H1 (cell line): ENCODE measurements around the gene DIAPH1. TPM values are rescaled to one million over a fixed set of nuclear protein-coding genes. Genes with fewer than 3 reads are reported as not detected.

ENCODE experiments used
- CTCF ChIA-PET: fragments of 300-600 bp; sonication (Branson Sonifier 250); formaldehyde crosslinking; loops from one replicate; lab custom pipeline; 2021; ENCODE audit not compliant: partially characterized antibody; lab: Charles Lee
- POLR2A ChIA-PET: fragments of 300-600 bp; sonication (Branson Sonifier 250); formaldehyde crosslinking; loops from one replicate; lab custom pipeline; 2021; ENCODE audit warnings: inconsistent platforms; ENCODE audit not compliant: partially characterized antibody; lab: Charles Lee
- DNase-seq, 2 experiments: peaks; one replicate each; pipeline versions ENCODE4 v3.0.0 to v3.0.0-alpha.2; 2010 to 2022; ENCODE audit warnings: low spot score in 2 of 2, low read depth in 1 of 2, mixed read lengths in 1 of 2
- FAIRE-seq: peaks from 2 replicates; lab custom pipeline; 2011; peaks lifted over from hg19 to GRCh38; lab: Jason Lieb, UNC
- H2AFZ ChIP-seq: 2 replicates; pipeline ENCODE4 v1.8.1; 2012; ENCODE audit warnings: low read length, inconsistent platforms
- H2AK5ac ChIP-seq: 2 replicates; pipeline ENCODE4 v1.6.1; 2013; ENCODE audit warnings: low read depth, low read length
- H2BK120ac ChIP-seq: replicated peaks from 2 replicates; pipeline ENCODE3; 2013; ENCODE audit warnings: low read depth, low read length, inconsistent platforms
- H2BK12ac ChIP-seq: 2 replicates; pipeline ENCODE4 v1.6.1; 2013; ENCODE audit warnings: low read depth, low read length
- H2BK15ac ChIP-seq: 2 replicates; pipeline ENCODE4 v1.6.1; 2013; ENCODE audit warnings: low read length
- H2BK20ac ChIP-seq: 2 replicates; pipeline ENCODE4 v1.6.1; 2013; ENCODE audit warnings: low read length
- H2BK5ac ChIP-seq: 2 replicates; pipeline ENCODE4 v1.6.1; 2013; ENCODE audit warnings: low read depth, low read length
- H3K14ac ChIP-seq: 2 replicates; pipeline ENCODE4 v1.6.1; 2013; ENCODE audit warnings: inconsistent platforms; ENCODE audit not compliant: insufficient read length
- H3K18ac ChIP-seq: 2 replicates; pipeline ENCODE4 v1.6.1; 2013; ENCODE audit warnings: low read length; ENCODE audit errors: extremely low read depth
- H3K23ac ChIP-seq: 2 replicates; pipeline ENCODE4 v1.6.1; 2013; ENCODE audit warnings: inconsistent platforms; ENCODE audit not compliant: insufficient read length
- H3K23me2 ChIP-seq: 2 replicates; pipeline ENCODE4 v1.6.1; 2013; ENCODE audit warnings: low read depth, low read length
- H3K27ac ChIP-seq: 2 replicates; pipeline ENCODE4 v1.6.1; 2011; ENCODE audit warnings: low read depth, low read length, inconsistent platforms
- H3K27me3 ChIP-seq, 4 experiments: replicated peaks in 1 of 4; 1 replicate in 1 of 4; 2 replicates in 3 of 4; pipeline versions ENCODE4 v1.6.1 to v1.8.1; 2011 to 2013; ENCODE audit warnings: low read length in 3 of 4, mild to moderate bottlenecking in 3 of 4, inconsistent platforms in 2 of 4, mixed read lengths in 2 of 4, moderate library complexity in 1 of 4; ENCODE audit not compliant: control insufficient read depth in 3 of 4, insufficient read depth in 3 of 4; ENCODE audit errors: extremely low read depth in 1 of 4
- H3K36me3 ChIP-seq, 4 experiments: 2 replicates each; pipeline versions ENCODE4 v1.6.1 to v1.8.1; 2011 to 2013; ENCODE audit warnings: mild to moderate bottlenecking in 4 of 4, low read length in 3 of 4, moderate library complexity in 2 of 4, control low read depth in 1 of 4, inconsistent platforms in 1 of 4; ENCODE audit not compliant: insufficient read depth in 4 of 4, control insufficient read depth in 2 of 4
- H3K4ac ChIP-seq: replicated peaks from 2 replicates; pipeline ENCODE3; 2013; ENCODE audit warnings: low read length, low read depth, mixed read lengths, inconsistent platforms; ENCODE audit not compliant: insufficient read length
- H3K4me1 ChIP-seq, 4 experiments: replicated peaks in 1 of 4; 1 replicate in 1 of 4; 2 replicates in 3 of 4; pipeline versions ENCODE4 v1.6.1 to v1.8.1; 2011 to 2013; ENCODE audit warnings: low read length in 3 of 4, inconsistent platforms in 2 of 4, mixed read lengths in 1 of 4; ENCODE audit not compliant: insufficient read depth in 4 of 4, control insufficient read depth in 3 of 4
- H3K4me2 ChIP-seq, 2 experiments: 2 replicates each; pipeline versions ENCODE4 v1.6.1 to v1.8.1; 2011 to 2013; ENCODE audit warnings: low read depth in 2 of 2, low read length in 2 of 2, control low read depth in 1 of 2, inconsistent platforms in 1 of 2, mild to moderate bottlenecking in 1 of 2; ENCODE audit not compliant: insufficient read depth in 1 of 2
- H3K4me3 ChIP-seq, 4 experiments: fragments of 200-600, 300-600 bp in 1 of 4; sonication (generic), shearing (Covaris generic), sonication (Bioruptor Twin) in 1 of 4; 2 replicates each; pipeline versions ENCODE4 v1.5.1 to v1.8.1; 2011 to 2016; ENCODE audit warnings: low read length in 4 of 4, low read depth in 3 of 4, control low read depth in 2 of 4, inconsistent platforms in 2 of 4, mild to moderate bottlenecking in 2 of 4, mixed read lengths in 1 of 4, moderate library complexity in 1 of 4; ENCODE audit not compliant: insufficient read depth in 2 of 4; ENCODE audit errors: extremely low read depth in 1 of 4
- H3K56ac ChIP-seq: replicated peaks from 2 replicates; pipeline ENCODE3; 2013; ENCODE audit warnings: low read depth, mild to moderate bottlenecking, mixed read lengths, low read length, inconsistent platforms; ENCODE audit not compliant: insufficient read length
- H3K79me1 ChIP-seq: 2 replicates; pipeline ENCODE4 v1.6.1; 2013; ENCODE audit warnings: low read depth, low read length, control low read depth
- H3K79me2 ChIP-seq, 2 experiments: 2 replicates each; pipeline versions ENCODE4 v1.6.1 to v1.8.1; 2012 to 2013; ENCODE audit warnings: low read length in 2 of 2, mild to moderate bottlenecking in 2 of 2, inconsistent platforms in 1 of 2; ENCODE audit not compliant: insufficient read depth in 2 of 2, control insufficient read depth in 1 of 2
- H3K9ac ChIP-seq, 4 experiments: replicated peaks in 1 of 4; 1 replicate in 1 of 4; 2 replicates in 3 of 4; pipeline versions ENCODE4 v1.6.1 to v1.8.1; 2011 to 2013; ENCODE audit warnings: low read depth in 3 of 4, low read length in 3 of 4, control low read depth in 2 of 4, mild to moderate bottlenecking in 2 of 4, moderate library complexity in 2 of 4, inconsistent platforms in 1 of 4; ENCODE audit errors: extremely low read depth in 1 of 4
- H3K9me3 ChIP-seq, 2 experiments: 2 replicates each; pipeline versions ENCODE4 v1.6.1 to v1.8.1; 2012 to 2013; ENCODE audit warnings: mild to moderate bottlenecking in 2 of 2, moderate library complexity in 2 of 2, control low read depth in 1 of 2, inconsistent platforms in 1 of 2, low read depth in 1 of 2, low read length in 1 of 2, mixed read lengths in 1 of 2; ENCODE audit not compliant: insufficient read depth in 2 of 2
- H4K20me1 ChIP-seq, 2 experiments: replicated peaks in 1 of 2; 2 replicates each; pipeline versions ENCODE3 to v1.8.1; 2011 to 2013; ENCODE audit warnings: inconsistent platforms in 2 of 2, low read length in 2 of 2, mild to moderate bottlenecking in 1 of 2; ENCODE audit not compliant: insufficient read depth in 2 of 2, control insufficient read depth in 1 of 2
- H4K5ac ChIP-seq: 2 replicates; pipeline ENCODE4 v1.6.1; 2013; ENCODE audit warnings: low read length, low read depth, mixed read lengths, inconsistent platforms; ENCODE audit not compliant: insufficient read length
- H4K8ac ChIP-seq: 2 replicates; pipeline ENCODE4 v1.8.0; 2013; ENCODE audit warnings: mild to moderate bottlenecking, moderate library complexity, low read length, inconsistent platforms; ENCODE audit not compliant: insufficient read depth; ENCODE audit errors: extremely low read depth
- H4K91ac ChIP-seq: replicated peaks from 2 replicates; pipeline ENCODE3; 2013; ENCODE audit warnings: low read length, mixed read lengths, inconsistent platforms; ENCODE audit not compliant: insufficient read length
- EZH2 ChIP-seq: fragments of 200-600 bp; sonication (generic); IDR thresholded peaks from 2 replicates; pipeline ENCODE4 v1.7.1; 2012; ENCODE audit warnings: low read depth, mild to moderate bottlenecking, moderate library complexity, low read length, inconsistent platforms; ENCODE audit not compliant: severe bottlenecking
- HDAC6 ChIP-seq: IDR thresholded peaks from one replicate; pipeline ENCODE4 v1.7.1; 2012; ENCODE audit warnings: low read depth, mild to moderate bottlenecking, inconsistent platforms, low read length, moderate library complexity
- RBBP5 ChIP-seq: IDR thresholded peaks from 2 replicates; pipeline ENCODE4 v1.7.1; 2012; ENCODE audit warnings: low read depth, mild to moderate bottlenecking, inconsistent platforms, low read length, moderate library complexity, borderline replicate concordance
- RXRA ChIP-seq: IDR thresholded peaks from 2 replicates; pipeline ENCODE4 v1.6.1; 2011; ENCODE audit warnings: low read depth, mild to moderate bottlenecking, low read length, moderate library complexity; ENCODE audit not compliant: insufficient read depth
- SP4 ChIP-seq: IDR thresholded peaks from 2 replicates; pipeline ENCODE4 v1.6.1; 2012; ENCODE audit warnings: low read length, inconsistent platforms
- TAF1 ChIP-seq: IDR thresholded peaks from 2 replicates; pipeline ENCODE4 v1.6.1; 2011; ENCODE audit warnings: mild to moderate bottlenecking, low read depth, low read length
- TBP ChIP-seq: IDR thresholded peaks from 2 replicates; pipeline ENCODE4 v1.6.1; 2011; ENCODE audit warnings: low read depth, low read length, improper control_type of control experiment
- TCF12 ChIP-seq: IDR thresholded peaks from 2 replicates; pipeline ENCODE4 v1.6.1; 2011; ENCODE audit warnings: low read depth, mild to moderate bottlenecking, low read length
- ZNF274 ChIP-seq: IDR thresholded peaks from 2 replicates; pipeline ENCODE4 v1.7.0; 2012; ENCODE audit warnings: low read length, borderline replicate concordance; ENCODE audit errors: extremely low read depth
- WGBS, 2 experiments: shearing (Covaris generic) in 1 of 2; methylation state at CpG; one replicate each; pipeline versions ENCODE4 v1.1.6 to v1.1.7; 2013 to 2015; ENCODE audit warnings: low lambda C conversion rate in 2 of 2, mixed read lengths in 2 of 2, inconsistent platforms in 1 of 2, low coverage in 1 of 2, missing lambda C conversion rate in 1 of 2; ENCODE audit not compliant: insufficient replicate concordance in 2 of 2, insufficient coverage in 1 of 2, insufficient read length in 1 of 2; ENCODE audit errors: extremely low coverage in 1 of 2, missing lambda C conversion rate in 1 of 2; 5-methylcytosine and 5-hydroxymethylcytosine counted together
- polyA plus RNA-seq, 7 experiments: library from polyadenylated mRNA; depleted of rRNA in 3 of 7; stranded (reverse) in 5 of 7; unstranded in 2 of 7; fragments of >200 nt in 5 of 7; fragments of 200-250 nt in 2 of 7; gene quantifications; 1 replicate in 5 of 7; 2 replicates in 1 of 7; 4 replicates in 1 of 7; pipeline versions ENCODE4 v1.2.1 to v1.2.3, GENCODE V29; 2011 to 2013; ENCODE audit warnings: missing spikeins in 2 of 7, mixed read lengths in 2 of 7
- total RNA-seq: library from RNA; stranded (reverse); fragmentation: NEBNext Ultra II Directional; extraction: Animal tissue kit (Norgen Biotek cat#: 25700); gene quantifications from 2 replicates; pipeline ENCODE4 v1.2.1, GENCODE V29; 2021
- TF ChIP-seq, protein P1 (sequence below): IDR thresholded peaks from 2 replicates; pipeline ENCODE4 v1.6.1; 2012; ENCODE audit warnings: inconsistent platforms
- TF ChIP-seq, protein P2 (sequence below), 3 experiments: IDR thresholded peaks; 1 replicate in 2 of 3; 2 replicates in 1 of 3; pipeline versions ENCODE4 v1.5.1 to v1.6.1; 2011; ENCODE audit warnings: low read length in 3 of 3, mild to moderate bottlenecking in 3 of 3, inconsistent platforms in 2 of 3, low read depth in 1 of 3, moderate library complexity in 1 of 3; ENCODE audit not compliant: insufficient read depth in 1 of 3; ENCODE audit errors: control extremely low read depth in 1 of 3

The DIAPH1 gene
- total and polyA plus RNA-seq, 2 of the 8 experiments (the other 6 are each of a cell fraction or from before 2014, with no cell fraction given) = 61.2 to 114 TPM

GRCh38 chr5:141623611-141624010 lies 4.8 kb upstream of the DIAPH1 start:
- H2BK15ac ChIP-seq = no peak overlapping the region
- no peak overlapping the region for H4K91ac ChIP-seq
- peak overlapping the region in 1 of 2 experiments; percentile 1; a peak in 2 of 4 replicates for H3K4me2 ChIP-seq
- H3K79me1 ChIP-seq = no peaks in the 10 kb centered on the region
- H3K36me3 ChIP-seq = peaks cover 17 to 57% (median 40%) of the 10 kb centered on the region in 4 experiments; a peak in 7 of 8 replicates
- ChIA-PET CTCF (interaction anchor here (0.8 to 11.4 kb wide), 6 partner anchors 9 to 134 kb away, joined by 3 to 150 read pairs (median 4); no protein-coding TSS in a partner anchor), POLR2A (interaction anchor here (1.0 to 1.4 kb wide), 4 partner anchors 10 to 29 kb away, joined by 3 to 6 read pairs (median 4); no protein-coding TSS in a partner anchor)
- 83% methylated on average over 5 of the region's 5 CpGs; no CpG with 5 or more reads in 1 of the 2 experiments for WGBS, 2 experiments
- no peak overlapping the region for H2BK120ac ChIP-seq
- no peaks in the 10 kb centered on the region for H3K27me3 ChIP-seq
- H3K18ac ChIP-seq = no peak overlapping the region
- no peak overlapping the region for H3K4me3 ChIP-seq
- no peak overlapping the region for H3K27ac ChIP-seq
- peaks cover 0 to 4% (median 3%) of the 10 kb centered on the region in 4 experiments; a peak in 1 of 7 replicates for H3K4me1 ChIP-seq
- no peaks in the 10 kb centered on the region for H3K23me2 ChIP-seq
- no peak overlapping the region for H2BK20ac ChIP-seq
- H4K8ac ChIP-seq = no peak overlapping the region
- H2AFZ ChIP-seq = no peak overlapping the region
- H3K4ac ChIP-seq = no peak overlapping the region
- H3K23ac ChIP-seq = no peak overlapping the region
- H4K5ac ChIP-seq = no peak overlapping the region
- H2BK12ac ChIP-seq = no peak overlapping the region
- no peak overlapping the region for H3K56ac ChIP-seq
- H3K9me3 ChIP-seq = no peaks in the 10 kb centered on the region
- H3K14ac ChIP-seq = no peak overlapping the region
- FAIRE-seq = no peak
- H3K9ac ChIP-seq = peak overlapping the region in 1 of 4 experiments; percentile 3; a peak in 2 of 7 replicates
- H4K20me1 ChIP-seq = peaks cover 0 to 1% of the 10 kb centered on the region in 2 experiments
- no peak overlapping the region for H2BK5ac ChIP-seq
- H3K79me2 ChIP-seq = no peaks in the 10 kb centered on the region
- no peak overlapping the region for H2AK5ac ChIP-seq
- DNase-seq = no peak
- TF ChIP-seq ZNF274 = no peak
- TF ChIP-seq RXRA = no peak
- TF ChIP-seq HDAC6 = no peak
- TF ChIP-seq SP4 = no peak
- TF ChIP-seq TBP = no peak
- no peak for TF ChIP-seq TAF1
- no peak for TF ChIP-seq EZH2
- TF ChIP-seq, protein P1, sequence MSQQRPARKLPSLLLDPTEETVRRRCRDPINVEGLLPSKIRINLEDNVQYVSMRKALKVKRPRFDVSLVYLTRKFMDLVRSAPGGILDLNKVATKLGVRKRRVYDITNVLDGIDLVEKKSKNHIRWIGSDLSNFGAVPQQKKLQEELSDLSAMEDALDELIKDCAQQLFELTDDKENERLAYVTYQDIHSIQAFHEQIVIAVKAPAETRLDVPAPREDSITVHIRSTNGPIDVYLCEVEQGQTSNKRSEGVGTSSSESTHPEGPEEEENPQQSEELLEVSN = no peak
- TF ChIP-seq, protein P2, sequence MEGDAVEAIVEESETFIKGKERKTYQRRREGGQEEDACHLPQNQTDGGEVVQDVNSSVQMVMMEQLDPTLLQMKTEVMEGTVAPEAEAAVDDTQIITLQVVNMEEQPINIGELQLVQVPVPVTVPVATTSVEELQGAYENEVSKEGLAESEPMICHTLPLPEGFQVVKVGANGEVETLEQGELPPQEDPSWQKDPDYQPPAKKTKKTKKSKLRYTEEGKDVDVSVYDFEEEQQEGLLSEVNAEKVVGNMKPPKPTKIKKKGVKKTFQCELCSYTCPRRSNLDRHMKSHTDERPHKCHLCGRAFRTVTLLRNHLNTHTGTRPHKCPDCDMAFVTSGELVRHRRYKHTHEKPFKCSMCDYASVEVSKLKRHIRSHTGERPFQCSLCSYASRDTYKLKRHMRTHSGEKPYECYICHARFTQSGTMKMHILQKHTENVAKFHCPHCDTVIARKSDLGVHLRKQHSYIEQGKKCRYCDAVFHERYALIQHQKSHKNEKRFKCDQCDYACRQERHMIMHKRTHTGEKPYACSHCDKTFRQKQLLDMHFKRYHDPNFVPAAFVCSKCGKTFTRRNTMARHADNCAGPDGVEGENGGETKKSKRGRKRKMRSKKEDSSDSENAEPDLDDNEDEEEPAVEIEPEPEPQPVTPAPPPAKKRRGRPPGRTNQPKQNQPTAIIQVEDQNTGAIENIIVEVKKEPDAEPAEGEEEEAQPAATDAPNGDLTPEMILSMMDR (IDR thresholded peaks at IDR 0.05; ENCODE audit: control extremely low read depth in 1 of 3, insufficient read depth in 1 of 3, low read depth in 1 of 3, low read length in 3 of 3) = no peak
- TF ChIP-seq RBBP5 = no peak
- no peak for TF ChIP-seq TCF12
